Measurements from ENCODE around the gene ITGB4. TPM values are rescaled to one million over a fixed set of nuclear protein-coding genes. Genes with fewer than 3 reads are reported as not detected.

Gene ITGB4
- total and polyA plus RNA-seq, 2 of the 13 experiments (the other 11 are each of a cell fraction or from before 2014, with no cell fraction given), result 6.9 to 14.5 TPM

DNA sequence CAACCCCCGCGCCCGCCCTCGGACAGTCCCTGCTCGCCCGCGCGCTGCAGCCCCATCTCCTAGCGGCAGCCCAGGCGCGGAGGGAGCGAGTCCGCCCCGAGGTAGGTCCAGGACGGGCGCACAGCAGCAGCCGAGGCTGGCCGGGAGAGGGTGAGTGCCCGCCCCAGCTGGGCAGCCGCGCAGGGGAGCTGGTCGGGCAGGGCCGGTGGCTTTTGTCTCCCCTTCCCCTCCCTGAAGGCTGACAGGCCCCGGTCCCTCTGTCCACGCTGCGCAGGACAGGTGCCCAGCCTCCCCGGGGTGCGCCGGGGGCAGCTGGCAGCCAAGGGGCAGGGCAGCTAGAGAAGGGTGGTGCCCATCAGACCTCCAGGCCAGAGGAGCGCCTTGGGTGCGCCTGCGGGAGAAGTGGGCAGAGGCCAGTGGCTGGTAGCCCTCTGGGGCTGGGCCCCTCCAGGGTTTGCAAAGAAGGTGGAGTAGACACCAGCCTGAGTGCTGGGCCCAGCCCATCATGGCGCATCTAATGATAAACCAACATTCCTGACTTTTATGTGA is 278 bp downstream of the ITGB4 start (continued):
- TF ChIP-seq, protein P1, sequence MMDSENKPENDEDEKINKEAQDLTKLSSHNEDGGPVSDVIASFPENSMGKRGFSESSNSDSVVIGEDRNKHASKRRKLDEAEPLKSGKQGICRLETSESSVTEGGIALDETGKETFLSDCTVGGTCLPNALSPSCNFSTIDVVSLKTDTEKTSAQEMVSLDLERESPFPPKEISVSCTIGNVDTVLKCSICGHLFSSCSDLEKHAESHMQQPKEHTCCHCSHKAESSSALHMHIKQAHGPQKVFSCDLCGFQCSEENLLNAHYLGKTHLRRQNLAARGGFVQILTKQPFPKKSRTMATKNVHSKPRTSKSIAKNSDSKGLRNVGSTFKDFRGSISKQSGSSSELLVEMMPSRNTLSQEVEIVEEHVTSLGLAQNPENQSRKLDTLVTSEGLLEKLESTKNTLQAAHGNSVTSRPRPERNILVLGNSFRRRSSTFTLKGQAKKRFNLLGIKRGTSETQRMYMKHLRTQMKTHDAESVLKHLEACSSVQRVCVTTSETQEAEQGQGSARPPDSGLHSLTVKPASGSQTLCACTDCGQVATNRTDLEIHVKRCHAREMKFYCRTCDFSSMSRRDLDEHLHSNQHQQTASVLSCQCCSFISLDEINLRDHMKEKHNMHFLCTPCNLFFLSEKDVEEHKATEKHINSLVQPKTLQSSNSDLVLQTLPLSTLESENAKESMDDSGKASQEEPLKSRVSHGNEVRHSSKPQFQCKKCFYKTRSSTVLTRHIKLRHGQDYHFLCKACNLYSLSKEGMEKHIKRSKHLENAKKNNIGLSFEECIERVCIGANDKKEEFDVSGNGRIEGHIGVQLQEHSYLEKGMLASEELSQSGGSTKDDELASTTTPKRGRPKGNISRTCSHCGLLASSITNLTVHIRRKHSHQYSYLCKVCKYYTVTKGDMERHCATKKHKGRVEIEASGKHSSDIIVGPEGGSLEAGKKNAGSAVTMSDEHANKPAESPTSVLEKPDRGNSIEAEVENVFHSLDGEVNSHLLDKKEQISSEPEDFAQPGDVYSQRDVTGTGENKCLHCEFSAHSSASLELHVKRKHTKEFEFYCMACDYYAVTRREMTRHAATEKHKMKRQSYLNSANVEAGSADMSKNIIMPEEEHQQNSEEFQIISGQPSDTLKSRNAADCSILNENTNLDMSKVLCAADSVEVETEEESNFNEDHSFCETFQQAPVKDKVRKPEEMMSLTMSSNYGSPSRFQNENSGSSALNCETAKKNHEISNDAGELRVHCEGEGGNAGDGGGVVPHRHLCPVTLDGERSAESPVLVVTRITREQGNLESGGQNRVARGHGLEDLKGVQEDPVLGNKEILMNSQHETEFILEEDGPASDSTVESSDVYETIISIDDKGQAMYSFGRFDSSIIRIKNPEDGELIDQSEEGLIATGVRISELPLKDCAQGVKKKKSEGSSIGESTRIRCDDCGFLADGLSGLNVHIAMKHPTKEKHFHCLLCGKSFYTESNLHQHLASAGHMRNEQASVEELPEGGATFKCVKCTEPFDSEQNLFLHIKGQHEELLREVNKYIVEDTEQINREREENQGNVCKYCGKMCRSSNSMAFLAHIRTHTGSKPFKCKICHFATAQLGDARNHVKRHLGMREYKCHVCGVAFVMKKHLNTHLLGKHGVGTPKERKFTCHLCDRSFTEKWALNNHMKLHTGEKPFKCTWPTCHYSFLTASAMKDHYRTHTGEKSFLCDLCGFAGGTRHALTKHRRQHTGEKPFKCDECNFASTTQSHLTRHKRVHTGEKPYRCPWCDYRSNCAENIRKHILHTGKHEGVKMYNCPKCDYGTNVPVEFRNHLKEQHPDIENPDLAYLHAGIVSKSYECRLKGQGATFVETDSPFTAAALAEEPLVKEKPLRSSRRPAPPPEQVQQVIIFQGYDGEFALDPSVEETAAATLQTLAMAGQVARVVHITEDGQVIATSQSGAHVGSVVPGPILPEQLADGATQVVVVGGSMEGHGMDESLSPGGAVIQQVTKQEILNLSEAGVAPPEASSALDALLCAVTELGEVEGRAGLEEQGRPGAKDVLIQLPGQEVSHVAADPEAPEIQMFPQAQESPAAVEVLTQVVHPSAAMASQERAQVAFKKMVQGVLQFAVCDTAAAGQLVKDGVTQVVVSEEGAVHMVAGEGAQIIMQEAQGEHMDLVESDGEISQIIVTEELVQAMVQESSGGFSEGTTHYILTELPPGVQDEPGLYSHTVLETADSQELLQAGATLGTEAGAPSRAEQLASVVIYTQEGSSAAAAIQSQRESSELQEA (CRISPR knock-in tag; IDR thresholded peaks at IDR 0.05; ENCODE audit: not compliant biosample characterization), result no peak
- TF ChIP-seq, protein P2, sequence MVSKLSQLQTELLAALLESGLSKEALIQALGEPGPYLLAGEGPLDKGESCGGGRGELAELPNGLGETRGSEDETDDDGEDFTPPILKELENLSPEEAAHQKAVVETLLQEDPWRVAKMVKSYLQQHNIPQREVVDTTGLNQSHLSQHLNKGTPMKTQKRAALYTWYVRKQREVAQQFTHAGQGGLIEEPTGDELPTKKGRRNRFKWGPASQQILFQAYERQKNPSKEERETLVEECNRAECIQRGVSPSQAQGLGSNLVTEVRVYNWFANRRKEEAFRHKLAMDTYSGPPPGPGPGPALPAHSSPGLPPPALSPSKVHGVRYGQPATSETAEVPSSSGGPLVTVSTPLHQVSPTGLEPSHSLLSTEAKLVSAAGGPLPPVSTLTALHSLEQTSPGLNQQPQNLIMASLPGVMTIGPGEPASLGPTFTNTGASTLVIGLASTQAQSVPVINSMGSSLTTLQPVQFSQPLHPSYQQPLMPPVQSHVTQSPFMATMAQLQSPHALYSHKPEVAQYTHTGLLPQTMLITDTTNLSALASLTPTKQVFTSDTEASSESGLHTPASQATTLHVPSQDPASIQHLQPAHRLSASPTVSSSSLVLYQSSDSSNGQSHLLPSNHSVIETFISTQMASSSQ (IDR thresholded peaks at IDR 0.05; ENCODE audit: low read depth), result no peak
- TF ChIP-seq, protein P2 (CRISPR knock-in tag; IDR thresholded peaks at IDR 0.05; ENCODE audit: borderline replicate concordance), result peak; percentile 49; the same call in 1 of the 2 replicates
- no peak for TF ChIP-seq ZKSCAN1 (IDR thresholded peaks at IDR 0.05; ENCODE audit: low read length)
- TF ChIP-seq MYC (CRISPR knock-in tag; IDR thresholded peaks at IDR 0.05; ENCODE audit: borderline replicate concordance), result no peak
- TF ChIP-seq HNRNPLL (IDR thresholded peaks at IDR 0.05; ENCODE audit: low read depth, low read length, poor library complexity, severe bottlenecking), result peak; percentile 8
- peak; percentile 9; the same call in 1 of the 2 replicates for TF ChIP-seq ZNF343 (CRISPR knock-in tag; IDR thresholded peaks at IDR 0.05)
- TF ChIP-seq, protein P3, sequence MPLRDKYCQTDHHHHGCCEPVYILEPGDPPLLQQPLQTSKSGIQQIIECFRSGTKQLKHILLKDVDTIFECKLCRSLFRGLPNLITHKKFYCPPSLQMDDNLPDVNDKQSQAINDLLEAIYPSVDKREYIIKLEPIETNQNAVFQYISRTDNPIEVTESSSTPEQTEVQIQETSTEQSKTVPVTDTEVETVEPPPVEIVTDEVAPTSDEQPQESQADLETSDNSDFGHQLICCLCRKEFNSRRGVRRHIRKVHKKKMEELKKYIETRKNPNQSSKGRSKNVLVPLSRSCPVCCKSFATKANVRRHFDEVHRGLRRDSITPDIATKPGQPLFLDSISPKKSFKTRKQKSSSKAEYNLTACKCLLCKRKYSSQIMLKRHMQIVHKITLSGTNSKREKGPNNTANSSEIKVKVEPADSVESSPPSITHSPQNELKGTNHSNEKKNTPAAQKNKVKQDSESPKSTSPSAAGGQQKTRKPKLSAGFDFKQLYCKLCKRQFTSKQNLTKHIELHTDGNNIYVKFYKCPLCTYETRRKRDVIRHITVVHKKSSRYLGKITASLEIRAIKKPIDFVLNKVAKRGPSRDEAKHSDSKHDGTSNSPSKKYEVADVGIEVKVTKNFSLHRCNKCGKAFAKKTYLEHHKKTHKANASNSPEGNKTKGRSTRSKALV (CRISPR knock-in tag; IDR thresholded peaks at IDR 0.05), result 0 out of 2 replicates have a peak, but pooled peaks have one; percentile 22
- TF ChIP-seq SP1 (IDR thresholded peaks at IDR 0.05), result no peak
- no peak for TF ChIP-seq SP1 (CRISPR knock-in tag; IDR thresholded peaks at IDR 0.05)
- peak; percentile 1 for TF ChIP-seq HNRNPK (IDR thresholded peaks at IDR 0.05; ENCODE audit: low read depth, low read length, poor library complexity, severe bottlenecking)
- TF ChIP-seq, protein P4, sequence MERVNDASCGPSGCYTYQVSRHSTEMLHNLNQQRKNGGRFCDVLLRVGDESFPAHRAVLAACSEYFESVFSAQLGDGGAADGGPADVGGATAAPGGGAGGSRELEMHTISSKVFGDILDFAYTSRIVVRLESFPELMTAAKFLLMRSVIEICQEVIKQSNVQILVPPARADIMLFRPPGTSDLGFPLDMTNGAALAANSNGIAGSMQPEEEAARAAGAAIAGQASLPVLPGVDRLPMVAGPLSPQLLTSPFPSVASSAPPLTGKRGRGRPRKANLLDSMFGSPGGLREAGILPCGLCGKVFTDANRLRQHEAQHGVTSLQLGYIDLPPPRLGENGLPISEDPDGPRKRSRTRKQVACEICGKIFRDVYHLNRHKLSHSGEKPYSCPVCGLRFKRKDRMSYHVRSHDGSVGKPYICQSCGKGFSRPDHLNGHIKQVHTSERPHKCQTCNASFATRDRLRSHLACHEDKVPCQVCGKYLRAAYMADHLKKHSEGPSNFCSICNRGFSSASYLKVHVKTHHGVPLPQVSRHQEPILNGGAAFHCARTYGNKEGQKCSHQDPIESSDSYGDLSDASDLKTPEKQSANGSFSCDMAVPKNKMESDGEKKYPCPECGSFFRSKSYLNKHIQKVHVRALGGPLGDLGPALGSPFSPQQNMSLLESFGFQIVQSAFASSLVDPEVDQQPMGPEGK (CRISPR knock-in tag; IDR thresholded peaks at IDR 0.05), result no peak; the same call in 1 of the 2 replicates
